ENCODE results near the gene SF3B4.

The SF3B4 gene

GRCh38 chr1:149927056-149927562, 494 bp downstream of the SF3B4 start:
- no peaks in the 10 kb centered on the region for H3K27me3 ChIP-seq (ENCODE audit: insufficient read depth, poor library complexity, severe bottlenecking)
- H3K27ac ChIP-seq (ENCODE audit: poor library complexity, severe bottlenecking) = peak overlapping the region; percentile 63
- ATAC-seq (ENCODE audit: low read depth) = peak; percentile 34; the same call in 1 of the 3 replicates
- no peak for DNase-seq (ENCODE audit: low spot score)
- peak overlapping the region; percentile 55 for H3K4me3 ChIP-seq (ENCODE audit: severe bottlenecking)
- no peaks in the 10 kb centered on the region for H3K9me3 ChIP-seq (ENCODE audit: severe bottlenecking)
- no peak for TF ChIP-seq CTCF (IDR thresholded peaks at IDR 0.05; ENCODE audit: poor library complexity, severe bottlenecking)
- H3K36me3 ChIP-seq (ENCODE audit: low read depth) = peaks cover 64% of the 10 kb centered on the region
- H3K4me1 ChIP-seq (ENCODE audit: insufficient read depth, poor library complexity, severe bottlenecking) = peaks cover 21% of the 10 kb centered on the region

- Histone ChIP-seq H3K36me3 (ENCODE audit: low read depth) (peaks cover 64% of the 10 kb centered on the region), H3K4me1 (ENCODE audit: insufficient read depth, poor library complexity, severe bottlenecking) (peaks cover 16% of the 10 kb centered on the region), H3K4me3 (ENCODE audit: severe bottlenecking) (no peak overlapping the region), H3K27ac (ENCODE audit: poor library complexity, severe bottlenecking) (no peak overlapping the region), H3K27me3 (ENCODE audit: insufficient read depth, poor library complexity, severe bottlenecking) (no peaks in the 10 kb centered on the region), H3K9me3 (ENCODE audit: severe bottlenecking) (no peaks in the 10 kb centered on the region)
- TF ChIP-seq CTCF (IDR thresholded peaks at IDR 0.05; ENCODE audit: poor library complexity, severe bottlenecking) = no peak
- DNase-seq (ENCODE audit: low spot score) (no peak), ATAC-seq (ENCODE audit: low read depth) (no peak)
Observed at GRCh38 chr1:149926296-149926695, 1.3 kb downstream of the SF3B4 start.

- ATAC-seq (ENCODE audit: low read depth) (no peak), DNase-seq (ENCODE audit: low spot score) (no peak)
- peaks cover 13% of the 10 kb centered on the region for H3K4me1 ChIP-seq (ENCODE audit: insufficient read depth, poor library complexity, severe bottlenecking)
- H3K27me3 ChIP-seq (ENCODE audit: insufficient read depth, poor library complexity, severe bottlenecking) = no peaks in the 10 kb centered on the region
- peaks cover 62% of the 10 kb centered on the region for H3K36me3 ChIP-seq (ENCODE audit: low read depth)
- H3K9me3 ChIP-seq (ENCODE audit: severe bottlenecking) = no peaks in the 10 kb centered on the region
- H3K27ac ChIP-seq (ENCODE audit: poor library complexity, severe bottlenecking) = no peak overlapping the region
- no peak for TF ChIP-seq CTCF (IDR thresholded peaks at IDR 0.05; ENCODE audit: poor library complexity, severe bottlenecking)
- no peak overlapping the region for H3K4me3 ChIP-seq (ENCODE audit: severe bottlenecking)
Observed at GRCh38 chr1:149925751-149926150, 1.9 kb downstream of the SF3B4 start.

GRCh38 chr1:149925345-149925744, 2.3 kb downstream of the SF3B4 start:
- TF ChIP-seq CTCF (IDR thresholded peaks at IDR 0.05; ENCODE audit: poor library complexity, severe bottlenecking) = no peak
- Histone ChIP-seq H3K9me3 (ENCODE audit: severe bottlenecking) (no peaks in the 10 kb centered on the region), H3K36me3 (ENCODE audit: low read depth) (peaks cover 59% of the 10 kb centered on the region), H3K27me3 (ENCODE audit: insufficient read depth, poor library complexity, severe bottlenecking) (no peaks in the 10 kb centered on the region), H3K27ac (ENCODE audit: poor library complexity, severe bottlenecking) (no peak overlapping the region), H3K4me1 (ENCODE audit: insufficient read depth, poor library complexity, severe bottlenecking) (peaks cover 13% of the 10 kb centered on the region), H3K4me3 (ENCODE audit: severe bottlenecking) (no peak overlapping the region)
- ATAC-seq (ENCODE audit: low read depth) = no peak
- no peak for DNase-seq (ENCODE audit: low spot score)

GRCh38 chr1:149923626-149924025, 4.0 kb downstream of the SF3B4 start:
- Histone ChIP-seq H3K4me1 (ENCODE audit: insufficient read depth, poor library complexity, severe bottlenecking) (peaks cover 13% of the 10 kb centered on the region), H3K4me3 (ENCODE audit: severe bottlenecking) (no peak overlapping the region), H3K27ac (ENCODE audit: poor library complexity, severe bottlenecking) (no peak overlapping the region), H3K27me3 (ENCODE audit: insufficient read depth, poor library complexity, severe bottlenecking) (no peaks in the 10 kb centered on the region), H3K36me3 (ENCODE audit: low read depth) (peaks cover 52% of the 10 kb centered on the region), H3K9me3 (ENCODE audit: severe bottlenecking) (no peaks in the 10 kb centered on the region)
- DNase-seq (ENCODE audit: low spot score) = no peak
- TF ChIP-seq CTCF (IDR thresholded peaks at IDR 0.05; ENCODE audit: poor library complexity, severe bottlenecking) = no peak
- no peak for ATAC-seq (ENCODE audit: low read depth)
